ENCODE results near the gene NCR1.
"Not testable (repeated sequence)": the region's sequence is repeated elsewhere in the genome, so short reads cannot be mapped to it uniquely, and the experiment has no call there.

Gene NCR1, protein sequence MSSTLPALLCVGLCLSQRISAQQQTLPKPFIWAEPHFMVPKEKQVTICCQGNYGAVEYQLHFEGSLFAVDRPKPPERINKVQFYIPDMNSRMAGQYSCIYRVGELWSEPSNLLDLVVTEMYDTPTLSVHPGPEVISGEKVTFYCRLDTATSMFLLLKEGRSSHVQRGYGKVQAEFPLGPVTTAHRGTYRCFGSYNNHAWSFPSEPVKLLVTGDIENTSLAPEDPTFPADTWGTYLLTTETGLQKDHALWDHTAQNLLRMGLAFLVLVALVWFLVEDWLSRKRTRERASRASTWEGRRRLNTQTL

DNA sequence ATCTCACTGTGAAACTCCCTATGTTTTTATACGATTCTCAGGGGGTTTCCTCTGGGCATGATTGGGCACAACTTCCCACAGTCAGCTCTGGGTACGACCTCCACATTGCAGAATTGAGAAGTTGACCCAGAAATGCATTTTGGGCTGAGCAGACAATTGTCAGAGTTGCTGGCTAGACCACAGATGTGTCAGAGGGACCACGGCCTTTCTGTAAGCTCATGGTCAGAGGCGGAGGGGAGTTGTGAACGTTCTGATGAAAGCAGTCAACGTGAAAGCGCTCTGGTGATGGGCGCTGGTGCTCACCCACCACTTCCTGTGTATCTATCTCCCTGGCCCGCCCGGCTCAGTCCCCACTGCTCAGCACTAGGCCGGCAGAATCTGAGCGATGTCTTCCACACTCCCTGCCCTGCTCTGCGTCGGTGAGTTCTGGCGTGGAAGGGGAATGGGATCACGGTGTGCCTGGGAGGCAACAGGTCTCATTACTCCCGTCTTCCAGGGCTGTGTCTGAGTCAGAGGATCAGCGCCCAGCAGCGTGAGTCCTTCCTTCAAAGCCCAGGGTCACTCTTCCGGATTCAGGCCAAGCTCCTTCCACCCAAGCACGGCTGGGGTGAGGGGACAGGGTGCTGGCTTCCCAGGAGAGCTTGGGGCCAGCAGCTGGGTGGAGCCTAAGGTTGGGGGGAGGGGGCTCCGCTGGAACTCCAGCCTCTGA is at the start of gene NCR1:
NCR1 (plus strand) TSS at position 346 of the 709 bp plus-strand sequence; CDS start at position 386, 40 bp downstream.
- Histone ChIP-seq H3K36me3 (ENCODE audit: control insufficient read depth, insufficient read depth, low read length) (no peaks in the 10 kb centered on the region), H3K27me3 (replicated peaks; ENCODE audit: control insufficient read depth, insufficient read depth, low read length) (no peaks in the 10 kb centered on the region), H3K4me3 (replicated peaks; ENCODE audit: low read depth, low read length) (no peak within 1 kb of the TSS)
- no peak for DNase-seq (ENCODE audit: extremely low read depth, insufficient read length)
- TF ChIP-seq, protein P1, sequence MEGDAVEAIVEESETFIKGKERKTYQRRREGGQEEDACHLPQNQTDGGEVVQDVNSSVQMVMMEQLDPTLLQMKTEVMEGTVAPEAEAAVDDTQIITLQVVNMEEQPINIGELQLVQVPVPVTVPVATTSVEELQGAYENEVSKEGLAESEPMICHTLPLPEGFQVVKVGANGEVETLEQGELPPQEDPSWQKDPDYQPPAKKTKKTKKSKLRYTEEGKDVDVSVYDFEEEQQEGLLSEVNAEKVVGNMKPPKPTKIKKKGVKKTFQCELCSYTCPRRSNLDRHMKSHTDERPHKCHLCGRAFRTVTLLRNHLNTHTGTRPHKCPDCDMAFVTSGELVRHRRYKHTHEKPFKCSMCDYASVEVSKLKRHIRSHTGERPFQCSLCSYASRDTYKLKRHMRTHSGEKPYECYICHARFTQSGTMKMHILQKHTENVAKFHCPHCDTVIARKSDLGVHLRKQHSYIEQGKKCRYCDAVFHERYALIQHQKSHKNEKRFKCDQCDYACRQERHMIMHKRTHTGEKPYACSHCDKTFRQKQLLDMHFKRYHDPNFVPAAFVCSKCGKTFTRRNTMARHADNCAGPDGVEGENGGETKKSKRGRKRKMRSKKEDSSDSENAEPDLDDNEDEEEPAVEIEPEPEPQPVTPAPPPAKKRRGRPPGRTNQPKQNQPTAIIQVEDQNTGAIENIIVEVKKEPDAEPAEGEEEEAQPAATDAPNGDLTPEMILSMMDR (IDR thresholded peaks at IDR 0.05; ENCODE audit: insufficient read depth, low read length, poor library complexity, severe bottlenecking): no peak

DNA sequence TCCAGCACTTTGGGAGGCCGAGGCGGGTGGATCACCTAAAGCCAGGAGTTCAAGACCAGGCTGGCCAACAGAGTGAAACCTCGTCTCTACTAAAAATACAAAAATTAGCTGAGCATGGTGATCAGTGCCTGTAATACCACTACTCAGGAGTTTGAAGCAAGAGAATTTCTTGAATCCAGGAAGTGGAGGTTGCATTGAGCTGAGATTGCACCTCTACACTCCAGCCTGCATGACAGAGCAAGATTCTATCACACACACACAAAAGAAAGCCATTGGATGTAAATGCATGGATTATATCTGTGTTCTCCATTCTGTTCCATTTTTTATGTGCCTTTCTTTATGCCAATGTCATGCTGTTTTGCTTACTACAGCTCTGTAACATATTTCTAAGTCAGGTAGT is 47.5 kb upstream of the NCR1 start:
- H3K4me3 ChIP-seq (replicated peaks; ENCODE audit: low read depth, low read length); H3K27me3 ChIP-seq (replicated peaks; ENCODE audit: control insufficient read depth, insufficient read depth, low read length); DNase-seq (ENCODE audit: extremely low read depth, insufficient read length); H3K36me3 ChIP-seq (ENCODE audit: control insufficient read depth, insufficient read depth, low read length): not testable (repeated sequence)

DNA sequence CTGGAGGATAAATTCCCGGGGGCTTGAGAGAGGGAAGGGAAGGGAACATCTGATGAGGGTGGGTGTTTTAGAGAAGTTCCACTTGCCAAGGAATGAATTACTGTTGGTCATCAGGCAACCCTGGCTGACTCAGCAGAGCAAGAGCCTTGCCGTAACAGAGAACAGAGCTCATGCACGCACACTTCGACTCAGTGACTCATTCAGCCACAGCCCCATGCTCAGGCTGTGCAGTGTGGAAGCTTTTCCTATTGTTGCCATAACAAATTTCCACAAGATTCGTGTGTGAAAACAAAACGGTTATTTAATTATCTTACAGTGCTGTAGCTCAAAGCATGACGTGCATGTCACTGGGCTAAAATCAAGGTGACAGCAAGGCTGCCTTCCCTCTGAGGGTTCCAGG is 46.5 kb upstream of the NCR1 start:
- not testable (repeated sequence) for H3K27me3 ChIP-seq (replicated peaks; ENCODE audit: control insufficient read depth, insufficient read depth, low read length); H3K36me3 ChIP-seq (ENCODE audit: control insufficient read depth, insufficient read depth, low read length); DNase-seq (ENCODE audit: extremely low read depth, insufficient read length); H3K4me3 ChIP-seq (replicated peaks; ENCODE audit: low read depth, low read length)

DNA sequence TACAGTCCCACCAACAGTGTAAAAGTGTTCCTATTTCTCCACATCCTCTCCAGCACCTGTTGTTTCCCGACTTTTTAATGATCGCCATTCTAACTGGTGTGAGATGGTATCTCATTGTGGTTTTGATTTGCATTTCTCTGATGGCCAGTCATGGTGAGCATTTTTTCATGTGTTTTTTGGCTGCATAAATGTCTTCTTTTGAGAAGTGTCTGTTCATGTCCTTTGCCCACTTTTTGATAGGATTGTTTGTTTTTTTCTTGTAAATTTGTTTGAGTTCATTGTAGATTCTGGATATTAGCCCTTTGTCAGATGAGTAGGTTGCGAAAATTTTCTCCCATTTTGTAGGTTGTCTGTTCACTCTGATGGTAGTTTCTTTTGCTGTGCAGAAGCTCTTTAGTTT is 42.5 kb upstream of the NCR1 start:
- not testable (repeated sequence) for DNase-seq (ENCODE audit: extremely low read depth, insufficient read length); H3K36me3 ChIP-seq (ENCODE audit: control insufficient read depth, insufficient read depth, low read length); H3K27me3 ChIP-seq (replicated peaks; ENCODE audit: control insufficient read depth, insufficient read depth, low read length); H3K4me3 ChIP-seq (replicated peaks; ENCODE audit: low read depth, low read length)

DNA sequence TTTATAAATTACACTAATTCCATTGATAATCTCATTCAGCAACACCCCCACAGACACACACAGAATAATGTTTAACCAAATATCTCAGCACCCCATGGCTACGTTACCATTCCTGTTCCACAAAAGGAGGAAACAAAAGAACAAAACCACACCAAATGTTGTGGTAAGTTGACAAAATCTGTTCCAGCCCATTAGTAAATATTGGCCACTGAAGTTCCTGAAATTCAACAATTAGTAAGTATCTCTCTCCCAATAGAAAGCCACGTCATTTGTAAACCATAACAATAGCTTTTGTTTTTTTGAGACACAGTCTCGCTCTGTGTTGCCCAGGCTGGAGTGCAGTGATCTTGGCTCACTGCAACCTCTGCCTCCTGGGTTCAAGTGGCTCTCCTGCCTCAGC is 34.3 kb upstream of the NCR1 start:
- Histone ChIP-seq H3K36me3 (ENCODE audit: control insufficient read depth, insufficient read depth, low read length) (no peaks in the 10 kb centered on the region), H3K4me3 (replicated peaks; ENCODE audit: low read depth, low read length) (no peak overlapping the region), H3K27me3 (replicated peaks; ENCODE audit: control insufficient read depth, insufficient read depth, low read length) (no peaks in the 10 kb centered on the region; the same call in 1 of the 2 replicates)
- no peak for DNase-seq (ENCODE audit: extremely low read depth, insufficient read length)
- TF ChIP-seq, protein P1 (IDR thresholded peaks at IDR 0.05; ENCODE audit: insufficient read depth, low read length, poor library complexity, severe bottlenecking): no peak

DNA sequence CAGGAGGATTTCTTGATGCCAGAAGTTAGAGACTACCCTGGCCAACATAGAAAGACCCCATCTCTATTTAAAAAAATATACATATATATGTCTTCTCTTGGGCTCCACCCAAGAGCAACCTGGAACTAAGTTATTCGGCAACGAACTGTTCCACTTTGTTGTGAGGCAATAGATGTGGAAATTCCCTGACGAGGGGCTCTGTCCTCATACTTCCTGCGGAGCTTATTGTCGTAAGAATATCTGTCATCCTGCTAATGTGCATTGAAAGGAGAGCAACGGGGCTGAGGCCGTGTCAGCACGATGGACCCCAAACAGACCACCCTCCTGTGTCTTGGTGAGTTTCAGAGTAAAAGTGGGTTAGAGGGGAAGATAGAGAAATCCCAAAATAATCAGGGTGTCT is 32.0 kb upstream of the NCR1 start, which contains the start of gene FCAR:
FCAR (plus strand) TSS at position 246 of the 400 bp plus-strand sequence; CDS start at position 301, 55 bp downstream.
- TF ChIP-seq, protein P1 (IDR thresholded peaks at IDR 0.05; ENCODE audit: insufficient read depth, low read length, poor library complexity, severe bottlenecking): no peak
- DNase-seq (ENCODE audit: extremely low read depth, insufficient read length): no peak
- Histone ChIP-seq H3K4me3 (replicated peaks; ENCODE audit: low read depth, low read length) (no peak within 1 kb of the TSS), H3K27me3 (replicated peaks; ENCODE audit: control insufficient read depth, insufficient read depth, low read length) (no peaks in the 10 kb centered on the region; the same call in 1 of the 2 replicates), H3K36me3 (ENCODE audit: control insufficient read depth, insufficient read depth, low read length) (no peaks in the 10 kb centered on the region)

DNA sequence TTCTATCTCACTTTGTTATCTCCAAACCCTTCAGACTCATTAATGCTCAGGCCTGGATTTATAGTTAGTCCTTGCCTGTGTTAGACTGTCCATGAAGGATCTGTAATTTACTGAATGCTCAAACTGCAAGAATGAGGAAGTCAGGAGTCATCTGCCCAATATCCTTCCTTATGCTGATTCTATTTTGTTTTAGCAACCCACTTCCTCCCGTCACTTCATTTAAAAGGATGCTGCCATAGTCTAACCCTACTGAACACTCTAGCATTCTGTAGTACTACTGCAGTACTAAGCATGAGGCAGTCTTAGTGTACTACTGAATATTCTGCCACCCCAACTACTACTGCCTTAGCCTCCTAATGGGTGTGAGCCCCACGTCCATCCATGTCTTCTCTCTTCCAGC is 30.4 kb upstream of the NCR1 start:
- TF ChIP-seq, protein P1 (IDR thresholded peaks at IDR 0.05; ENCODE audit: insufficient read depth, low read length, poor library complexity, severe bottlenecking): no peak
- no peak for DNase-seq (ENCODE audit: extremely low read depth, insufficient read length)
- H3K4me3 ChIP-seq (replicated peaks; ENCODE audit: low read depth, low read length): no peak overlapping the region
- no peaks in the 10 kb centered on the region; the same call in 1 of the 2 replicates for H3K27me3 ChIP-seq (replicated peaks; ENCODE audit: control insufficient read depth, insufficient read depth, low read length)
- no peaks in the 10 kb centered on the region for H3K36me3 ChIP-seq (ENCODE audit: control insufficient read depth, insufficient read depth, low read length)

Data from GM06990 (cell line).